Fibroblast of skin of abdomen (primary cell): ENCODE results near the gene NOL8.
A peak's percentile ranks its signal among the peaks of the same experiment; 100 is the strongest.

ENCODE experiments used
- DNase-seq: peaks from one replicate; pipeline ENCODE4 v3.0.0-alpha.2; 2013

The NOL8 gene

GRCh38 chr9:92312887-92313623 is 12.1 kb downstream of the NOL8 start:
- DNase-seq, result no peak

- DNase-seq, result no peak
Observed at GRCh38 chr9:92310562-92310961, 14.6 kb downstream of the NOL8 start.

GRCh38 chr9:92308893-92309292 is 16.3 kb downstream of the NOL8 start:
- no peak for DNase-seq

GRCh38 chr9:92300936-92301335 is 24.2 kb downstream of the NOL8 start:
- DNase-seq, result no peak

- DNase-seq, result no peak
Observed at GRCh38 chr9:92299116-92299515, 26.0 kb downstream of the NOL8 start.

- no peak for DNase-seq
Observed at GRCh38 chr9:92298036-92298435, 27.1 kb downstream of the NOL8 start.

GRCh38 chr9:92297611-92298010 is 27.5 kb downstream of the NOL8 start:
- DNase-seq, result no peak

- no peak for DNase-seq
Observed at GRCh38 chr9:92295827-92296258, 29.3 kb downstream of the NOL8 start.

GRCh38 chr9:92295240-92295790 is 29.8 kb downstream of the NOL8 start:
- DNase-seq, result no peak

GRCh38 chr9:92294297-92294676 is 30.9 kb downstream of the NOL8 start:
- peak; percentile 29 for DNase-seq

GRCh38 chr9:92293452-92294296 is 31.5 kb downstream of the NOL8 start, which contains the start of gene IARS1:
Gene IARS1 (minus strand): TSS chr9:92293697. CDS start chr9:92289419, 4,278 bp downstream.
- DNase-seq, result peak; percentile 99

GRCh38 chr9:92293075-92293354 is 32.1 kb downstream of the NOL8 start:
- DNase-seq, result no peak

- DNase-seq, result peak; percentile 14
Observed at GRCh38 chr9:92292338-92293074, 32.6 kb downstream of the NOL8 start.

- no peak for DNase-seq
Observed at GRCh38 chr9:92291577-92291976, 33.6 kb downstream of the NOL8 start.

- no peak for DNase-seq
Observed at GRCh38 chr9:92290785-92291429, 34.2 kb downstream of the NOL8 start.

GRCh38 chr9:92289708-92290390 is 35.3 kb downstream of the NOL8 start:
- DNase-seq, result peak; percentile 69

- DNase-seq, result no peak
Observed at GRCh38 chr9:92279302-92279701, 45.8 kb downstream of the NOL8 start.

- DNase-seq, result peak; percentile 76
Observed at GRCh38 chr9:92278110-92278509, 47.0 kb downstream of the NOL8 start.

- no peak for DNase-seq
Observed at GRCh38 chr9:92276331-92277032, 48.7 kb downstream of the NOL8 start.

GRCh38 chr9:92275541-92275940 is 49.6 kb downstream of the NOL8 start:
- DNase-seq, result no peak

- DNase-seq, result no peak
Observed at GRCh38 chr9:92270511-92270910, 54.6 kb downstream of the NOL8 start.
